ENCODE results near the gene OSBPL10. TPM values are rescaled to one million over a fixed set of nuclear protein-coding genes. Genes with fewer than 3 reads are reported as not detected.

The OSBPL10 gene
- total and polyA plus RNA-seq, 2 of the 4 experiments (the other 2 are of a cell fraction), result 9.5 to 10.1 TPM

DNA sequence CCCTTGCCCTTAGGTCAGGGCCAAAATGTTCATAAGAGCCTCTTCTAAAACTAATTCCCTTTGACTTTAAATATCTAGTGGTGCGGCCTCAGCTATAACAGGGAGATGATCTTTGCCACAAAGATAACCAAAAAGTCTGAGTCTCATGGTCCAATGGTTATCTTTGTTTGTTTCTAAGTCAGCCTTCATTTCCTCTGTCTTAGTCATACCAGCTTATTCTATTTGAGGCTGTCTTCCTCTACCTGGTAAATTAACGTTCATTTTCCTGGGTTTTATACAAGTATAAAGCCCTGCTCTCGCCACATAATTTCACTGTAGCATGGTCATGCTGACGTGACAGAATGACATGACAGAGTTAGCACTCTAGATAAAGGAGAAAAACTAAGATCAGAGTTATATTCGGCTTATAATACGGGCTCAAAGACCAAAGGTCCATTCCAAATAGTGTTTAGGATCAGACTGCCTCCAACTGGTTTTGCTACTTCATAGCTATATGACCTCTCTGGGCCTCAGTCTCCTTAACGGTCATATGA is 18.9 kb upstream of the OSBPL10 start:
- TF ChIP-seq CHD1 (IDR thresholded peaks at IDR 0.05; ENCODE audit: low read depth, low read length), result no peak
- TF ChIP-seq, protein P1, sequence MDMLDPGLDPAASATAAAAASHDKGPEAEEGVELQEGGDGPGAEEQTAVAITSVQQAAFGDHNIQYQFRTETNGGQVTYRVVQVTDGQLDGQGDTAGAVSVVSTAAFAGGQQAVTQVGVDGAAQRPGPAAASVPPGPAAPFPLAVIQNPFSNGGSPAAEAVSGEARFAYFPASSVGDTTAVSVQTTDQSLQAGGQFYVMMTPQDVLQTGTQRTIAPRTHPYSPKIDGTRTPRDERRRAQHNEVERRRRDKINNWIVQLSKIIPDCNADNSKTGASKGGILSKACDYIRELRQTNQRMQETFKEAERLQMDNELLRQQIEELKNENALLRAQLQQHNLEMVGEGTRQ (IDR thresholded peaks at IDR 0.05; ENCODE audit: low read depth, low read length), result no peak
- TF ChIP-seq RAD21 (IDR thresholded peaks at IDR 0.05; ENCODE audit: low read length), result no peak
- TF ChIP-seq SMC3 (IDR thresholded peaks at IDR 0.05; ENCODE audit: low read depth, low read length), result no peak
- ChIA-PET CTCF (no interaction called here), POLR2A (ENCODE audit: unreplicated experiment) (no interaction called here)
- Histone ChIP-seq H3K4me3 (ENCODE audit: insufficient read depth, low read depth, low read length) (no peak overlapping the region), H3K14ac (replicated peaks; ENCODE audit: low read depth, low read length) (no peak overlapping the region), H2BK5ac (ENCODE audit: low read depth, low read length, poor library complexity, severe bottlenecking) (no peak overlapping the region), H3K36me3 (ENCODE audit: control insufficient read depth, insufficient read depth, low read length) (no peaks in the 10 kb centered on the region), H3K23ac (ENCODE audit: low read depth, low read length) (no peak overlapping the region), H3K18ac (ENCODE audit: low read depth, low read length) (no peak overlapping the region), H4K8ac (ENCODE audit: low read depth in 2 of 2, low read length in 2 of 2) (no peak overlapping the region), H3K9me3 (ENCODE audit: control insufficient read depth, insufficient read depth, low read length) (0 out of 2 replicates have a peak, but pooled peaks cover 3% of the 10 kb centered on the region), H4K20me1 (ENCODE audit: insufficient read depth, low read length) (no peaks in the 10 kb centered on the region), H3K56ac (ENCODE audit: extremely low read depth, insufficient read depth, low read length) (no peak overlapping the region), H2BK20ac (ENCODE audit: low read depth, low read length) (no peak overlapping the region), H3K4me2 (ENCODE audit: low read depth, low read length) (no peak overlapping the region), H3K27ac (ENCODE audit: insufficient read depth, low read length) (no peak overlapping the region), H3K9me1 (ENCODE audit: insufficient read depth, low read length) (no peaks in the 10 kb centered on the region), H3K79me1 (ENCODE audit: low read depth in 1 of 2, low read length in 2 of 2) (no peaks in the 10 kb centered on the region), H4K5ac (ENCODE audit: low read depth, low read length) (no peak overlapping the region), H2AFZ (replicated peaks; ENCODE audit: low read length, poor library complexity) (no peak overlapping the region), H2AK5ac (ENCODE audit: low read depth, low read length) (no peak overlapping the region), H4K91ac (ENCODE audit: insufficient read depth, low read depth, low read length) (no peak overlapping the region), H3K4me1 (ENCODE audit: control insufficient read depth, insufficient read depth, low read length) (no peaks in the 10 kb centered on the region; the same call in 1 of the 2 replicates), H2BK120ac (ENCODE audit: low read depth, low read length) (no peak overlapping the region), H2AK9ac (replicated peaks; ENCODE audit: low read depth, low read length, poor library complexity) (no peak overlapping the region), H2BK15ac (ENCODE audit: low read depth, low read length) (no peak overlapping the region), H3K4ac (ENCODE audit: low read depth, low read length) (no peak overlapping the region), H3K27me3 (ENCODE audit: control insufficient read depth, insufficient read depth, low read length) (peaks cover 11% of the 10 kb centered on the region), H3K9ac (ENCODE audit: low read depth, low read length) (no peak overlapping the region)
- ATAC-seq (ENCODE audit: low read depth) (no peak), DNase-seq (no peak)
- in situ Hi-C loops (cut with MboI; ENCODE audit: low sequenced_read_pairs) (no loop called here), intact Hi-C loops (cut with micrococcal nuclease) (no loop called here), dilution Hi-C loops (cut with HindIII; ENCODE audit: low sequenced_read_pairs, unreplicated experiment) (no loop called here)
- 100% methylated on average over 1 of the region's 7 CpGs; no CpG with 5 or more reads in 1 of the 2 experiments for WGBS, 2 experiments (ENCODE audit: extremely low coverage in 2 of 2, insufficient read length in 1 of 2)
- no TSS peak for BruUV-seq (replicated peaks)
